H1 (cell line): Measurements from ENCODE around the gene FANCI. TPM values are rescaled to one million over a fixed set of nuclear protein-coding genes. Genes with fewer than 3 reads are reported as not detected.

ENCODE experiments used
- CTCF ChIA-PET: fragments of 300-600 bp; sonication (Branson Sonifier 250); formaldehyde crosslinking; loops from one replicate; lab custom pipeline; 2021; ENCODE audit not compliant: partially characterized antibody; lab: Charles Lee
- POLR2A ChIA-PET: fragments of 300-600 bp; sonication (Branson Sonifier 250); formaldehyde crosslinking; loops from one replicate; lab custom pipeline; 2021; ENCODE audit warnings: inconsistent platforms; ENCODE audit not compliant: partially characterized antibody; lab: Charles Lee
- DNase-seq, 2 experiments: peaks; one replicate each; pipeline versions ENCODE4 v3.0.0 to v3.0.0-alpha.2; 2010 to 2022; ENCODE audit warnings: low spot score in 2 of 2, low read depth in 1 of 2, mixed read lengths in 1 of 2
- FAIRE-seq: peaks from 2 replicates; lab custom pipeline; 2011; peaks lifted over from hg19 to GRCh38; lab: Jason Lieb, UNC
- H2AFZ ChIP-seq: 2 replicates; pipeline ENCODE4 v1.8.1; 2012; ENCODE audit warnings: low read length, inconsistent platforms
- H2AK5ac ChIP-seq: 2 replicates; pipeline ENCODE4 v1.6.1; 2013; ENCODE audit warnings: low read depth, low read length
- H2BK120ac ChIP-seq: replicated peaks from 2 replicates; pipeline ENCODE3; 2013; ENCODE audit warnings: low read depth, low read length, inconsistent platforms
- H2BK12ac ChIP-seq: 2 replicates; pipeline ENCODE4 v1.6.1; 2013; ENCODE audit warnings: low read depth, low read length
- H2BK15ac ChIP-seq: 2 replicates; pipeline ENCODE4 v1.6.1; 2013; ENCODE audit warnings: low read length
- H2BK20ac ChIP-seq: 2 replicates; pipeline ENCODE4 v1.6.1; 2013; ENCODE audit warnings: low read length
- H2BK5ac ChIP-seq: 2 replicates; pipeline ENCODE4 v1.6.1; 2013; ENCODE audit warnings: low read depth, low read length
- H3K14ac ChIP-seq: 2 replicates; pipeline ENCODE4 v1.6.1; 2013; ENCODE audit warnings: inconsistent platforms; ENCODE audit not compliant: insufficient read length
- H3K18ac ChIP-seq: 2 replicates; pipeline ENCODE4 v1.6.1; 2013; ENCODE audit warnings: low read length; ENCODE audit errors: extremely low read depth
- H3K23ac ChIP-seq: 2 replicates; pipeline ENCODE4 v1.6.1; 2013; ENCODE audit warnings: inconsistent platforms; ENCODE audit not compliant: insufficient read length
- H3K23me2 ChIP-seq: 2 replicates; pipeline ENCODE4 v1.6.1; 2013; ENCODE audit warnings: low read depth, low read length
- H3K27ac ChIP-seq: 2 replicates; pipeline ENCODE4 v1.6.1; 2011; ENCODE audit warnings: low read depth, low read length, inconsistent platforms
- H3K27me3 ChIP-seq, 4 experiments: replicated peaks in 1 of 4; 1 replicate in 1 of 4; 2 replicates in 3 of 4; pipeline versions ENCODE4 v1.6.1 to v1.8.1; 2011 to 2013; ENCODE audit warnings: low read length in 3 of 4, mild to moderate bottlenecking in 3 of 4, inconsistent platforms in 2 of 4, mixed read lengths in 2 of 4, moderate library complexity in 1 of 4; ENCODE audit not compliant: control insufficient read depth in 3 of 4, insufficient read depth in 3 of 4; ENCODE audit errors: extremely low read depth in 1 of 4
- H3K36me3 ChIP-seq, 4 experiments: 2 replicates each; pipeline versions ENCODE4 v1.6.1 to v1.8.1; 2011 to 2013; ENCODE audit warnings: mild to moderate bottlenecking in 4 of 4, low read length in 3 of 4, moderate library complexity in 2 of 4, control low read depth in 1 of 4, inconsistent platforms in 1 of 4; ENCODE audit not compliant: insufficient read depth in 4 of 4, control insufficient read depth in 2 of 4
- H3K4ac ChIP-seq: replicated peaks from 2 replicates; pipeline ENCODE3; 2013; ENCODE audit warnings: low read length, low read depth, mixed read lengths, inconsistent platforms; ENCODE audit not compliant: insufficient read length
- H3K4me1 ChIP-seq, 4 experiments: replicated peaks in 1 of 4; 1 replicate in 1 of 4; 2 replicates in 3 of 4; pipeline versions ENCODE4 v1.6.1 to v1.8.1; 2011 to 2013; ENCODE audit warnings: low read length in 3 of 4, inconsistent platforms in 2 of 4, mixed read lengths in 1 of 4; ENCODE audit not compliant: insufficient read depth in 4 of 4, control insufficient read depth in 3 of 4
- H3K4me2 ChIP-seq, 2 experiments: 2 replicates each; pipeline versions ENCODE4 v1.6.1 to v1.8.1; 2011 to 2013; ENCODE audit warnings: low read depth in 2 of 2, low read length in 2 of 2, control low read depth in 1 of 2, inconsistent platforms in 1 of 2, mild to moderate bottlenecking in 1 of 2; ENCODE audit not compliant: insufficient read depth in 1 of 2
- H3K4me3 ChIP-seq, 4 experiments: fragments of 200-600, 300-600 bp in 1 of 4; sonication (generic), shearing (Covaris generic), sonication (Bioruptor Twin) in 1 of 4; 2 replicates each; pipeline versions ENCODE4 v1.5.1 to v1.8.1; 2011 to 2016; ENCODE audit warnings: low read length in 4 of 4, low read depth in 3 of 4, control low read depth in 2 of 4, inconsistent platforms in 2 of 4, mild to moderate bottlenecking in 2 of 4, mixed read lengths in 1 of 4, moderate library complexity in 1 of 4; ENCODE audit not compliant: insufficient read depth in 2 of 4; ENCODE audit errors: extremely low read depth in 1 of 4
- H3K56ac ChIP-seq: replicated peaks from 2 replicates; pipeline ENCODE3; 2013; ENCODE audit warnings: low read depth, mild to moderate bottlenecking, mixed read lengths, low read length, inconsistent platforms; ENCODE audit not compliant: insufficient read length
- H3K79me1 ChIP-seq: 2 replicates; pipeline ENCODE4 v1.6.1; 2013; ENCODE audit warnings: low read depth, low read length, control low read depth
- H3K79me2 ChIP-seq, 2 experiments: 2 replicates each; pipeline versions ENCODE4 v1.6.1 to v1.8.1; 2012 to 2013; ENCODE audit warnings: low read length in 2 of 2, mild to moderate bottlenecking in 2 of 2, inconsistent platforms in 1 of 2; ENCODE audit not compliant: insufficient read depth in 2 of 2, control insufficient read depth in 1 of 2
- H3K9ac ChIP-seq, 4 experiments: replicated peaks in 1 of 4; 1 replicate in 1 of 4; 2 replicates in 3 of 4; pipeline versions ENCODE4 v1.6.1 to v1.8.1; 2011 to 2013; ENCODE audit warnings: low read depth in 3 of 4, low read length in 3 of 4, control low read depth in 2 of 4, mild to moderate bottlenecking in 2 of 4, moderate library complexity in 2 of 4, inconsistent platforms in 1 of 4; ENCODE audit errors: extremely low read depth in 1 of 4
- H3K9me3 ChIP-seq, 2 experiments: 2 replicates each; pipeline versions ENCODE4 v1.6.1 to v1.8.1; 2012 to 2013; ENCODE audit warnings: mild to moderate bottlenecking in 2 of 2, moderate library complexity in 2 of 2, control low read depth in 1 of 2, inconsistent platforms in 1 of 2, low read depth in 1 of 2, low read length in 1 of 2, mixed read lengths in 1 of 2; ENCODE audit not compliant: insufficient read depth in 2 of 2
- H4K20me1 ChIP-seq, 2 experiments: replicated peaks in 1 of 2; 2 replicates each; pipeline versions ENCODE3 to v1.8.1; 2011 to 2013; ENCODE audit warnings: inconsistent platforms in 2 of 2, low read length in 2 of 2, mild to moderate bottlenecking in 1 of 2; ENCODE audit not compliant: insufficient read depth in 2 of 2, control insufficient read depth in 1 of 2
- H4K5ac ChIP-seq: 2 replicates; pipeline ENCODE4 v1.6.1; 2013; ENCODE audit warnings: low read length, low read depth, mixed read lengths, inconsistent platforms; ENCODE audit not compliant: insufficient read length
- H4K8ac ChIP-seq: 2 replicates; pipeline ENCODE4 v1.8.0; 2013; ENCODE audit warnings: mild to moderate bottlenecking, moderate library complexity, low read length, inconsistent platforms; ENCODE audit not compliant: insufficient read depth; ENCODE audit errors: extremely low read depth
- H4K91ac ChIP-seq: replicated peaks from 2 replicates; pipeline ENCODE3; 2013; ENCODE audit warnings: low read length, mixed read lengths, inconsistent platforms; ENCODE audit not compliant: insufficient read length
- BRCA1 ChIP-seq: IDR thresholded peaks from 2 replicates; pipeline ENCODE4 v1.6.1; 2012; ENCODE audit warnings: low read depth, low read length, improper control_type of control experiment
- SUZ12 ChIP-seq: fragments of 200-600 bp; sonication (generic); IDR thresholded peaks from 2 replicates; pipeline ENCODE4 v1.6.1; 2012; ENCODE audit warnings: mild to moderate bottlenecking, inconsistent platforms, low read length, moderate library complexity, mixed read lengths
- WGBS, 2 experiments: shearing (Covaris generic) in 1 of 2; methylation state at CpG; one replicate each; pipeline versions ENCODE4 v1.1.6 to v1.1.7; 2013 to 2015; ENCODE audit warnings: low lambda C conversion rate in 2 of 2, mixed read lengths in 2 of 2, inconsistent platforms in 1 of 2, low coverage in 1 of 2, missing lambda C conversion rate in 1 of 2; ENCODE audit not compliant: insufficient replicate concordance in 2 of 2, insufficient coverage in 1 of 2, insufficient read length in 1 of 2; ENCODE audit errors: extremely low coverage in 1 of 2, missing lambda C conversion rate in 1 of 2; 5-methylcytosine and 5-hydroxymethylcytosine counted together
- polyA plus RNA-seq, 7 experiments: library from polyadenylated mRNA; depleted of rRNA in 3 of 7; stranded (reverse) in 5 of 7; unstranded in 2 of 7; fragments of >200 nt in 5 of 7; fragments of 200-250 nt in 2 of 7; gene quantifications; 1 replicate in 5 of 7; 2 replicates in 1 of 7; 4 replicates in 1 of 7; pipeline versions ENCODE4 v1.2.1 to v1.2.3, GENCODE V29; 2011 to 2013; ENCODE audit warnings: missing spikeins in 2 of 7, mixed read lengths in 2 of 7
- total RNA-seq: library from RNA; stranded (reverse); fragmentation: NEBNext Ultra II Directional; extraction: Animal tissue kit (Norgen Biotek cat#: 25700); gene quantifications from 2 replicates; pipeline ENCODE4 v1.2.1, GENCODE V29; 2021

Gene FANCI
- total and polyA plus RNA-seq, 2 of the 8 experiments (the other 6 are each of a cell fraction or from before 2014, with no cell fraction given) = 37.8 to 115 TPM

DNA sequence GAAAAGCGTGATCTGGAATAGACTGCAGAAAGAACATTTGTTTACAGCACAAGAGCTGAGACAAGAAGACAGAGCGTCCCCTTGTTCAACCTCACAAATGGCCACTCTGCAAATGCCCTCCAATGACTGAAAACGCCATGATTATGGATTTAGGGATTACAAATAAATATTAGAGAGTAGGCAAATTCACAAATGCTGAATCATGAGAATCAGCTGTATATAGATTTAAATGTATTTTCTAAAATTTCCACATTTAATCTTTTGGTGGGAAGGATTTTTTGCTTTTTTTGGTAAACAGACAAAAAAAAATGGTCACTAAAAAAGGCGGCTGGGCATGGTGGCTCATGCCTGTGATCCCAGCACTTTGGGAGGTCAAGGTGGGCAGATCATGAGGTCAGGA, 101.5 kb downstream of the FANCI start:
- Histone ChIP-seq H2BK15ac (no peak overlapping the region), H3K18ac (no peak overlapping the region), H3K56ac (no peak overlapping the region), H4K8ac (no peak overlapping the region), H3K23me2 (0 out of 2 replicates have a peak, but pooled peaks cover 2% of the 10 kb centered on the region), H3K23ac (no peak overlapping the region)
- TF ChIP-seq BRCA1 = no peak
- TF ChIP-seq SUZ12 = no peak
- TF ChIP-seq, all 59 proteins: peak for 0
- CTCF ChIA-PET = interaction anchor here (0.7 to 8.6 kb wide), 14 partner anchors 12 to 144 kb away, joined by 3 to 125 read pairs (median 4); partner anchors contain the start of genes FANCI and POLG
- Histone ChIP-seq H4K5ac (no peak overlapping the region), H3K27me3 (peaks cover 0 to 4% (median 2%) of the 10 kb centered on the region in 4 experiments; a peak in 2 of 7 replicates), H3K4me2 (no peak overlapping the region), H3K4me1 (peaks cover 0 to 10% (median 6%) of the 10 kb centered on the region in 4 experiments; a peak in 5 of 7 replicates), H3K4me3 (no peak overlapping the region), H3K9me3 (no peaks in the 10 kb centered on the region), H2BK120ac (no peak overlapping the region), H4K20me1 (no peaks in the 10 kb centered on the region), H2BK20ac (no peak overlapping the region), H3K36me3 (no peaks in the 10 kb centered on the region), H3K79me2 (no peaks in the 10 kb centered on the region), H3K9ac (no peak overlapping the region), H3K4ac (no peak overlapping the region), H4K91ac (no peak overlapping the region), H2BK5ac (no peak overlapping the region), H3K79me1 (no peaks in the 10 kb centered on the region), H2AK5ac (no peak overlapping the region), H3K14ac (no peak overlapping the region), H3K27ac (no peak overlapping the region), H2BK12ac (no peak overlapping the region), H2AFZ (no peak overlapping the region)
- POLR2A ChIA-PET = interaction anchor here (0.6 to 1.2 kb wide), 2 partner anchors 18 to 67 kb away, joined by 3 to 4 read pairs; no protein-coding TSS in a partner anchor
- WGBS, 2 experiments = 86% methylated on average over 4 of the region's 4 CpGs; no CpG with 5 or more reads in 1 of the 2 experiments
- DNase-seq (no peak), FAIRE-seq (no peak)
